Smooth muscle cell (in vitro differentiated cells): Measurements from ENCODE around the gene KLK14. TPM values are rescaled to one million over a fixed set of nuclear protein-coding genes. Genes with fewer than 3 reads are reported as not detected.

ENCODE experiments used
- DNase-seq: peaks from one replicate; lab custom pipeline; 2025; ENCODE audit not compliant: unreplicated experiment; lab: John Stamatoyannopoulos, UW
- H2AFZ ChIP-seq: fragments of 200-600 bp; sonication (generic); 2 replicates; pipeline ENCODE4 v1.6.0; 2016; ENCODE audit warnings: antibody characterized with exemption, low read depth, mild to moderate bottlenecking
- H3F3A ChIP-seq: fragments of 200-600 bp; sonication (generic); 2 replicates; pipeline ENCODE4 v1.6.0; 2017; ENCODE audit warnings: antibody characterized with exemption, low read depth
- H3K27ac ChIP-seq: fragments of 200-600 bp; sonication (generic); 2 replicates; pipeline ENCODE4 v1.5.1; 2016; ENCODE audit warnings: low read depth, mild to moderate bottlenecking
- H3K27me3 ChIP-seq: fragments of 200-600 bp; sonication (generic); 2 replicates; pipeline ENCODE4 v1.6.1; 2016; ENCODE audit warnings: low read depth, mild to moderate bottlenecking
- H3K36me3 ChIP-seq: fragments of 200-600 bp; sonication (generic); 2 replicates; pipeline ENCODE4 v1.5.1; 2016; ENCODE audit warnings: low read depth
- H3K4me1 ChIP-seq: fragments of 200-600 bp; sonication (generic); 2 replicates; pipeline ENCODE4 v1.5.1; 2016; ENCODE audit warnings: low read depth
- H3K4me2 ChIP-seq: fragments of 200-600 bp; sonication (generic); 2 replicates; pipeline ENCODE4 v1.6.0; 2016; ENCODE audit warnings: mild to moderate bottlenecking
- H3K4me3 ChIP-seq: fragments of 200-600 bp; sonication (generic); 2 replicates; pipeline ENCODE4 v1.5.1; 2016; ENCODE audit warnings: mild to moderate bottlenecking
- H3K79me2 ChIP-seq: fragments of 200-600 bp; sonication (generic); 2 replicates; pipeline ENCODE4 v1.6.0; 2016; ENCODE audit warnings: low read depth, mild to moderate bottlenecking
- H3K9ac ChIP-seq: fragments of 200-600 bp; sonication (generic); 2 replicates; pipeline ENCODE4 v1.6.0; 2016; ENCODE audit warnings: low read depth
- H3K9me3 ChIP-seq: fragments of 200-600 bp; sonication (generic); replicated peaks from 2 replicates; pipeline ENCODE4 v1.5.1; 2016; ENCODE audit warnings: low read depth
- H4K20me1 ChIP-seq: fragments of 200-600 bp; sonication (generic); 2 replicates; pipeline ENCODE4 v1.6.0; 2016; ENCODE audit warnings: low read depth
- WGBS: methylation state at CpG from one replicate; pipeline ENCODE4 v1.1.7; 2016; ENCODE audit warnings: low lambda C conversion rate; 5-methylcytosine and 5-hydroxymethylcytosine counted together
- polyA plus RNA-seq: library from polyadenylated mRNA; unstranded; fragments of >200 nt; fragmentation: Nextera tagmentation; extraction: Ambion mirVana; gene quantifications from 2 replicates; pipeline ENCODE4 v1.2.1, GENCODE V29; 2016
- total RNA-seq: library from RNA; depleted of rRNA; stranded (reverse); fragments of >200 nt; gene quantifications from 2 replicates; pipeline ENCODE4 v1.2.3, GENCODE V29; 2014
- TF ChIP-seq, protein P1 (sequence below): fragments of 200-600 bp; sonication (generic); IDR thresholded peaks from 2 replicates; pipeline ENCODE4 v1.5.1; 2017; ENCODE audit warnings: borderline replicate concordance, mild to moderate bottlenecking, antibody characterized with exemption; ENCODE audit not compliant: insufficient read depth, poor library complexity, severe bottlenecking

Gene KLK14
- total and polyA plus RNA-seq, 2 experiments from 2014 or later: 7.7 to 12.3 TPM

DNA sequence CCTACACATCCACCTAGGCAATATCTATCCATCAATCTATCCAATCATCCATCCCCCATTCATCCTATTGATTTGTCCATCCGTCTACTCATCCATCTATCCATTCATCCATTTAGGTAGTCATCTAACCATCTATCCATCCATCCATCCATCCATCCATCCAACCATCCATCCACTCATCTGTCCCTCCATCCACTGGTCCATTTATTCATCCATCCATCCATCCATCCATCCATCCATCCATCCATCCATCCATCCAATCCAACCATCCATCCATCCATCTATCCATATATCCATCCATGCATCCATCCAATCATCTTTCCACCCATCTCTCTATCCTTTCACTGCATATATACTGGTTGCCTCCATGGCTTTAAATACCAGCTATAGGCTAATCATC lies 21.7 kb downstream of the KLK14 start:
- DNase-seq: no peak
- Histone ChIP-seq H3K27ac (no peak overlapping the region), H3K4me3 (no peak overlapping the region), H2AFZ (no peak overlapping the region), H3K4me1 (no peaks in the 10 kb centered on the region), H3K4me2 (no peak overlapping the region), H3K36me3 (no peaks in the 10 kb centered on the region), H4K20me1 (no peaks in the 10 kb centered on the region), H3K79me2 (no peaks in the 10 kb centered on the region), H3F3A (no peaks in the 10 kb centered on the region), H3K27me3 (no peaks in the 10 kb centered on the region), H3K9me3 (no peaks in the 10 kb centered on the region), H3K9ac (no peak overlapping the region)
- TF ChIP-seq, protein P1, sequence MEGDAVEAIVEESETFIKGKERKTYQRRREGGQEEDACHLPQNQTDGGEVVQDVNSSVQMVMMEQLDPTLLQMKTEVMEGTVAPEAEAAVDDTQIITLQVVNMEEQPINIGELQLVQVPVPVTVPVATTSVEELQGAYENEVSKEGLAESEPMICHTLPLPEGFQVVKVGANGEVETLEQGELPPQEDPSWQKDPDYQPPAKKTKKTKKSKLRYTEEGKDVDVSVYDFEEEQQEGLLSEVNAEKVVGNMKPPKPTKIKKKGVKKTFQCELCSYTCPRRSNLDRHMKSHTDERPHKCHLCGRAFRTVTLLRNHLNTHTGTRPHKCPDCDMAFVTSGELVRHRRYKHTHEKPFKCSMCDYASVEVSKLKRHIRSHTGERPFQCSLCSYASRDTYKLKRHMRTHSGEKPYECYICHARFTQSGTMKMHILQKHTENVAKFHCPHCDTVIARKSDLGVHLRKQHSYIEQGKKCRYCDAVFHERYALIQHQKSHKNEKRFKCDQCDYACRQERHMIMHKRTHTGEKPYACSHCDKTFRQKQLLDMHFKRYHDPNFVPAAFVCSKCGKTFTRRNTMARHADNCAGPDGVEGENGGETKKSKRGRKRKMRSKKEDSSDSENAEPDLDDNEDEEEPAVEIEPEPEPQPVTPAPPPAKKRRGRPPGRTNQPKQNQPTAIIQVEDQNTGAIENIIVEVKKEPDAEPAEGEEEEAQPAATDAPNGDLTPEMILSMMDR: no peak
- WGBS: 0% methylated on average over 1 of the region's 1 CpG

DNA sequence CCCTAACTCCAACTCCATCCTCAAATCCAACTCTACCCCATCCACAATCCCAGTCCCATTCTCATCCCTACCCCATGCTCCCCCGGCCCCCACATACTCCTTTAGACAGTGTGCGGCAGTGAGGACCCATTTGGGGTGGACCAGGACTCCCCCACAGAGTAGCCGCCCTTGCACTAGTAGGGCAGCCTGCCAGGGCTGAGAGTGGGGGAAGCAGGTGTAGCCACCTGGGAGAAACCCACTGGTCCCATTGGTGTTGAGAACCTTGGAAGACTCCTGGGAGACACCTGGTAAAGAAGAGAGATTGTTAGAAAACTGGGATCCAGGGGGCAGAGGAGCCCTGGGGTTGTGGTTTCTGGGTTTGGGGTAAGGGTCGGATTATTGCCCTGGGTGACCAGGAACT lies 22.4 kb downstream of the KLK14 start:
- Histone ChIP-seq H2AFZ (no peak overlapping the region), H3K4me2 (no peak overlapping the region), H3K9ac (no peak overlapping the region), H3K4me3 (no peak overlapping the region), H3K4me1 (no peaks in the 10 kb centered on the region), H3K9me3 (no peaks in the 10 kb centered on the region), H4K20me1 (no peaks in the 10 kb centered on the region), H3K27me3 (no peaks in the 10 kb centered on the region), H3K79me2 (no peaks in the 10 kb centered on the region), H3F3A (no peaks in the 10 kb centered on the region), H3K36me3 (no peaks in the 10 kb centered on the region), H3K27ac (no peak overlapping the region)
- no peak for DNase-seq
- 65% methylated on average over 4 of the region's 4 CpGs for WGBS
- TF ChIP-seq, protein P1: no peak

DNA sequence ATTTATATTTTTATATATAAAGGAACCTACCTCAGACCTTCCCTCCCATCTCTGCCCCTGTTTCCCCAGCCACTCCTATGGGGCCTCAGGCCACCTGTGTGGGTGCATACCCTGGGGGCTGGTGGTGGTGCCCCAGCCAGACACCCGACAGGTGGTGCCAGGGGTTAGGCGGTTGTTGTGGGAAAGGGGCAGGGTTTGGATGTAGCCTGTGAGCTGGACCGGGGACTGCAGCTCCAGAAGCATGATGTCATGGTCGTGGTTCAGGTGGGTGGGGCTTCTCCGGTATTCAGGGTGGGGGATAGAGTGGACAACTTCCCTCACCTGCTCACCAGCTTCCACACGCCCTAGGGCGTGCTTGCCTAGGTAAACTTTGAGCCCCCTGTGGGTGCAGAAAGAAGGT lies 23.0 kb downstream of the KLK14 start:
- TF ChIP-seq, protein P1: no peak
- 87% methylated on average over 7 of the region's 7 CpGs for WGBS
- H4K20me1 ChIP-seq: no peaks in the 10 kb centered on the region
- no peaks in the 10 kb centered on the region for H3K9me3 ChIP-seq
- H3K27me3 ChIP-seq: no peaks in the 10 kb centered on the region
- DNase-seq: no peak
- H3K4me3 ChIP-seq: no peak overlapping the region
- H3F3A ChIP-seq: no peaks in the 10 kb centered on the region
- no peak overlapping the region for H3K4me2 ChIP-seq
- H3K36me3 ChIP-seq: no peaks in the 10 kb centered on the region
- H3K79me2 ChIP-seq: no peaks in the 10 kb centered on the region
- H2AFZ ChIP-seq: no peak overlapping the region
- no peak overlapping the region for H3K9ac ChIP-seq
- no peaks in the 10 kb centered on the region for H3K4me1 ChIP-seq
- no peak overlapping the region for H3K27ac ChIP-seq

DNA sequence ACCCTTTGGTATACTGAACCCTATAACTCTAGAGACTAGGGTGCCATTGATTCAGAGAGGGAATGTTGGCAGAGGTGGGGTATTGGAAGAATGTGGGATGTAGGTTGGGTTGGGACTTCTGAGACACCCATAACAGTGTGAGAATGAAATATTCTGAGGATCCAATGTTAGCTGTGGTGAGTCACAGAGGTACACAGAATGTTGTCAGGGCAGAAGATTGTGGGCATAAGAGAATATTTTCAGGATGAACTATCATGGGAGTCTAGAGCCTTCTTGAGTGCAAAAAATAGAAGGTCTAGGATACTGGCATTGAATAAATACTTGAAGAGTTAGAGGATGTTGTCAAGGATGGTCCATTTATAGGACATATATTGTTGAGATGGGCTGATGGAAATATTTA lies 26.8 kb downstream of the KLK14 start:
- Histone ChIP-seq H3K4me1 (no peaks in the 10 kb centered on the region), H3K27ac (no peak overlapping the region), H3K9ac (no peak overlapping the region), H4K20me1 (no peaks in the 10 kb centered on the region), H2AFZ (no peak overlapping the region), H3K79me2 (no peaks in the 10 kb centered on the region), H3K9me3 (no peaks in the 10 kb centered on the region), H3K36me3 (no peaks in the 10 kb centered on the region), H3K4me2 (no peak overlapping the region), H3K27me3 (no peaks in the 10 kb centered on the region), H3F3A (no peaks in the 10 kb centered on the region), H3K4me3 (no peak overlapping the region)
- no peak for DNase-seq
- TF ChIP-seq, protein P1: no peak
